Lower leg skin (tissue), 4 donors: ENCODE data around the gene EPHA4. TPM values are rescaled to one million over a fixed set of nuclear protein-coding genes. Genes with fewer than 3 reads are reported as not detected.

Experiments
- DNase-seq, 2 donors: peaks; one replicate each; pipeline ENCODE4 v3.0.0-alpha.2; 2019; ENCODE audit warnings: low spot score in 2 of 2
- H3K4me3 ChIP-seq: fragments of 200-600 bp; sonication (generic); 2 replicates; pipeline ENCODE4 v1.5.1; 2017; ENCODE audit warnings: mild to moderate bottlenecking, low read depth; ENCODE audit not compliant: poor library complexity, severe bottlenecking
- CTCF ChIP-seq, 3 donors: fragments of 450-650 bp; IDR thresholded peaks; one replicate each; pipeline ENCODE4 v1.5.1; 2016; ENCODE audit warnings: antibody characterized with exemption in 3 of 3, mild to moderate bottlenecking in 3 of 3, moderate library complexity in 2 of 3
- POLR2A ChIP-seq, 2 donors: fragments of 450-650 bp; IDR thresholded peaks; one replicate each; pipeline ENCODE4 v1.6.1; 2016 to 2017; ENCODE audit warnings: antibody characterized with exemption in 2 of 2, mild to moderate bottlenecking in 1 of 2, moderate library complexity in 1 of 2
- WGBS, 2 donors: methylation state at CpG; one replicate each; pipeline ENCODE4 v1.1.5; 2018; 5-methylcytosine and 5-hydroxymethylcytosine counted together
- intact Hi-C: fragments of 100-400 bp; cut with DNase I; formaldehyde crosslinking; loops from one replicate; pipeline ENCODE4 v1.15.0; 2023; ENCODE audit warnings: low total_unique reads
- total RNA-seq, 4 donors: library from RNA; depleted of rRNA; stranded (reverse); fragments of >200 nt; gene quantifications; one replicate each; pipeline ENCODE4 v1.1.0, GENCODE V29; 2016

EPHA4 gene
- total RNA-seq, 4 donors from 2014 or later, result 35.2 to 63.1 (median 53.7) TPM

GRCh38 chr2:221423210-221423804 is 148.8 kb downstream of the EPHA4 start:
- intact Hi-C loops, result no loop called here

GRCh38 chr2:221422516-221423209 is 149.4 kb downstream of the EPHA4 start:
- intact Hi-C loops, result no loop called here
- TF ChIP-seq CTCF (IDR thresholded peaks at IDR 0.05) (no peak), POLR2A (IDR thresholded peaks at IDR 0.05) (no peak)
- no peak overlapping the region for H3K4me3 ChIP-seq
- DNase-seq, result no peak
- WGBS, 2 donors, result 74 to 88% methylated on average over 4 of the region's 4 CpGs

More at GRCh38 chr2:221423210-221423804, 148.8 kb downstream of the EPHA4 start:
- no peak overlapping the region for H3K4me3 ChIP-seq
- WGBS, 2 donors, result 56 to 61% methylated on average over 3 of the region's 3 CpGs
- DNase-seq, result no peak
- TF ChIP-seq CTCF (IDR thresholded peaks at IDR 0.05) (no peak), POLR2A (IDR thresholded peaks at IDR 0.05) (no peak)

- no peak for DNase-seq
- 64 to 67% methylated on average over 7 of the region's 7 CpGs for WGBS, 2 donors
- TF ChIP-seq CTCF (IDR thresholded peaks at IDR 0.05), result no peak
- no peak for TF ChIP-seq POLR2A (IDR thresholded peaks at IDR 0.05)
- H3K4me3 ChIP-seq, result no peak overlapping the region
- intact Hi-C loops, result no loop called here
Observed at GRCh38 chr2:221420245-221420644, 151.9 kb downstream of the EPHA4 start.

GRCh38 chr2:221415789-221416188 is 156.3 kb downstream of the EPHA4 start:
- intact Hi-C loops, result no loop called here
- TF ChIP-seq POLR2A (IDR thresholded peaks at IDR 0.05) (no peak), CTCF (IDR thresholded peaks at IDR 0.05) (no peak)
- DNase-seq, result no peak
- H3K4me3 ChIP-seq, result no peak overlapping the region
- WGBS, 2 donors, result 97% methylated on average over 5 of the region's 5 CpGs

GRCh38 chr2:221412978-221413377 is 159.1 kb downstream of the EPHA4 start:
- TF ChIP-seq POLR2A (IDR thresholded peaks at IDR 0.05) (no peak), CTCF (IDR thresholded peaks at IDR 0.05) (no peak)
- DNase-seq, result no peak
- 80 to 85% methylated on average over 1 of the region's 1 CpG for WGBS, 2 donors
- H3K4me3 ChIP-seq, result no peak overlapping the region
- intact Hi-C loops, result no loop called here
